8988T (cell line): ENCODE data around the gene THEM5.
"Not testable (repeated sequence)": the region's sequence is repeated elsewhere in the genome, so short reads cannot be mapped to it uniquely, and the experiment has no call there.

Experiments
- DNase-seq: peaks from one replicate; pipeline ENCODE4 v3.0.0; 2011

Gene THEM5, protein sequence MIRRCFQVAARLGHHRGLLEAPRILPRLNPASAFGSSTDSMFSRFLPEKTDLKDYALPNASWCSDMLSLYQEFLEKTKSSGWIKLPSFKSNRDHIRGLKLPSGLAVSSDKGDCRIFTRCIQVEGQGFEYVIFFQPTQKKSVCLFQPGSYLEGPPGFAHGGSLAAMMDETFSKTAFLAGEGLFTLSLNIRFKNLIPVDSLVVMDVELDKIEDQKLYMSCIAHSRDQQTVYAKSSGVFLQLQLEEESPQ

DNA sequence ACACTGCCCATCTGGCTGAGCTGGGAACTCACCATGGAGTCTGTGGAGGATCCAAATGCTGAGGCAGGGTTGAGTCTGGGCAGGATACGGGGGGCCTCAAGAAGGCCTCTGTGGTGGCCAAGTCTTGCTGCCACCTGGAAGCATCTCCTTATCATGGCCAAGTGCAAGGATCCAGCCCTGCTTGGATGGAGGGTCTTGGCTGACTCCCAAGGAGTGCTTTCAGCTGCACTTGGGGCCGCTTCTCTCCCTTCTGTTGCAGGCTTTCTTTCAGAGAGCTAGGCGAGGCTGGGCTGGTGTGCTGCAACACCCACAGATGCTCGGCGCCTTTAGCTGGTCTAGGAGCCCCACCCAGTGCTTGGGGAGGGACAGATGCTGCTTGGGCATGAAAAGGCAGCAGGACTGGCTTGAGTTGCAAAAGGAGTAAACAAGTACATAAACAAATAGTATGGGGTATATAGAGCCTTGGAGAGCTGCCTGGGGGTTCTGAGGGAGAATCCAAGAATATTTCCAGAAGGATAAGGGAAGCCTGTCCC lies at the start of gene THEM5:
TSS of gene THEM5 (minus strand) at position 302 of the 533 bp plus-strand sequence. CDS start at position 155, 147 bp downstream.
- DNase-seq = no peak

GRCh38 chr1:151902858-151903257 lies 49.3 kb upstream of the THEM5 start:
- no peak for DNase-seq

GRCh38 chr1:151900804-151901203 lies 47.3 kb upstream of the THEM5 start:
- not testable (repeated sequence) for DNase-seq

DNA sequence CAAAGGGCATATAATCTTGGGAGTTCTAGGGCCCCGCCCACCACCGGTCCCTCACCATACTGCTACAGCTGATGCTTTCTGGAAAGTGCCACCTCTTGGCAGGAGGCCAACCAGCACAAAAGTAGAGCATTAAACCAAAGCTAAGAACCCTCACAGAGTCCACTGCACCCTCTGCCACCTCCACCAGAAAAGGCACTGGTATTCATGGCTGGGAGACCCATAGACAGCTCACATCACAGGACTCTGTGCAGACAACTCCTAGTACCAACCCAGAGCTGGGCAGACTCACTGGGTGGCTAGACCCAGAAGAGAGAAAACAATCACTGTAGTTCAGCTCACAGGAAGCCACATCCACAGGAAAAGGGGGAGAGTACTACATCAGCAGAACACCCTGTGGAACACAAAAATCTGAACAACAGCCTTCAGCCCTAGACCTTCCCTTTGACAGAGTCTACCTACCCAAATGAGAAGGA lies 45.0 kb upstream of the THEM5 start:
- DNase-seq = no peak

DNA sequence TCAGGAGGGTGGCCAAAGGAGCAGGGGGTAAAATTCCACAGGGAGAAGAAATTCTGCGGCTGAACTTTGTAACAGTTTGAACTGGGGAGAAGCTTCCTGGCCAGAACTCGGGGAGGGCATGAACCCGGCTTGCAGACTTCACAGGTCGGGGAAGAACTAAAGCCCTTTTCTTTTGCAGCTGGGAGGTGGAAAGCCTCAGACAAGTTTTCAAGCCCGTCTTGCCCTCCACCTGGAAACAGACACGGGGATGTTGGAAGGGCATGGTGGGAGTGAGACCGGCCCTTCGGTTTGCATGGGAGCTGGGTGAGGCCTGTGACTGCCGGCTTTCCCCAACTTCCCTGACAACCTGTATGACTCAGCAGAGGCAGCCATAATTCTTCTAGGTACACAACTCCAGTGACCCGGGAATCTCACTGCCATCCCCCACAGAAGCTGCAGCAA lies 44.5 kb upstream of the THEM5 start:
- no peak for DNase-seq

DNA sequence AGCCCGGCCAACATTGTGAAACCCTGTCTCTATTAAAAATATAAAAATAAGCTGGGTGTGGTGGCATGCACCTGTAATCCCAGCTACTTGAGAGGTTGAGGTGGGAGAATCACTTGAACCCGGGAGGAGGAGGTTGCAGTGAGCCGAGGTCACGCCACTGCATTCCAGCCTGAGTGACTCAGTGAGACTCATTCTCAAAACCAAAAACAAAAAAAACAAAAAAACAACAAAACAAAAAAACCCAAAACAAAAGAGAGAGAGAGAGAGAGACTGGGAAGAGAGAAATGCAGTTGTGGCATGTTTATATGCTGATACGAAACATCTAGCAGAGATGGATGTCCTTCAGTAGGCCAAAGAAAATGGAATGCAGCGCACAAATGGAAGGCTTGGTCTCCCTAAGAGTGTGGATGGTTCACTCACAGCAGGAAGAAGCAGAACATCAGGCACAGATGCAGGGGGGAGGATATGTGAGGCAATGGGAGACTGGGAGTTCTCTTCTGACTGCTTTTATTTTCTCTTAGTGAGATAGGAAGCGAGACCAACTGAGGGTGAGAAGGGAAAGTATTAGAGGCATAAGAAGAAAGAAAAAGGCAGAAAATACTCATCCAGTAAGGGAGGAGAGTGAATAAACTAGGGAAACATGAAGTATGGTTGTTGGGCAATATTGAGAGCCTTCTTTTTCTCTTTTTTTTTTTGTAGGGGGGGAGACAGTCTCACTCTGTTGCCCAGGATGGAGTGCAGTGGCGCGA lies 39.8 kb upstream of the THEM5 start:
- DNase-seq = no peak

DNA sequence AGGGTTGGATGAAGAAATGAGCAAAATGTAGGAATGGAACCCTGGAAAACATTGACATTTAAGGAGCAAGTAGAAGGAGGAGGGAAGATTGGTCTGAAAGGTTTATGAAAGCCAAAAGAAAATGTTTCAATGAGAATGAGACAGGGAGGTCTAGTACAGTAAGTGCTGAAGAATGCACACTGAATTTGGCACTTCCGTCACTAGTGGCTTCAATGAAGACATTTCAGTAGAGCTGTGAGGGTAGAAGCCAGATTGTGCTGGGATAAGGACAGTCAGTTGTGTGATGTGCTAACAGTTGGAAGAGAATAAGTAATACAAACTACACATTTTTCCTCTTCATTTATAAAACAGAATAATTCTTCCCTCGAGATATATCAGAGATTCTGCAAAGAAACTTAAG lies 38.7 kb upstream of the THEM5 start:
- DNase-seq = no peak

- no peak for DNase-seq
These were observed 38.0 kb upstream of the THEM5 start for GRCh38 chr1:151891512-151891911.

DNA sequence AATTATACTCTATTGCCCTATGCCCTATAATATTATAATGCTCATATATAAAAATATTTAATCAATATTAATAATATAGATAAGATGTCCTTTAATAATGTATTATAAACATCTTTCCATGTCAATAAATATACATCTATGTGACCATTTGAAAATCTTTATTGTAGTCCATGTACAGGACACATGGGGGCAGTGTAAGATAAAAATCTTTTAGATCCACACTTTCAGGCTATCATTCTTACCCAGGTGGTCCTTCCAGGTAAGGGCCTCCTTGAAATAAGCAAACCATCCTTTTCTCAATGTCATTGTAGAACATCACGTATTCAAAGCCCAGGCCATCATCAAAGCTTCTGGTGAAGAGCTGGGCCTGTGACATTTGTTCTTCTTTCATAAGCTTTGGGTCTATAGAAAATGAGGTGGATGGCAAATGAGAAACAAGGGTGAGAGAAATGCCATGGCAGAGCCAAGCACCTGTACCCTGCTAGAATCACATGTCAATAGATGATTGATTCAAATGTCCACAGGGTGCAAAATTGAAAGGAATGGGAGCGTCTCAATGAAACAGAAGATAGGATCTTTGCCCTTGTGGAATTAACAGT lies 35.6 kb upstream of the THEM5 start:
- no peak for DNase-seq

DNA sequence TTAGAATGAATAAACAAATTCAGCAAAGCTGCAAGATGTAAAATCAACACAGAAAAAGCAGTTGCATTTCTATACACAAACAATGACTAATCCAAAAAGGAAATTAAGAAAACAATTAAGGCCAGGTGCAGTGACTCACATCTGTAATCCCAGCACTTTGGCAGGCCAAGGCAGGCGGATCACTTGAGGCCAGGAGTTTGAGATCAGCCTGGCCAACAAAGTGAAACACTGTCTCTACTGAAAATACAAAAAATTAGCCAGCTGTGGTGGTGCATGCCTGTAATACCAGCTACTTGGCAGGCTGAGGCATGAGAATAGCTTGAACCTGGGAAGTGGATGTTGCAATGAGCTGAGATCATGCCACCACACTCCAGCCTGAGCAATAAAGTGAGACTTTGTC lies 33.5 kb upstream of the THEM5 start:
- no peak for DNase-seq

DNA sequence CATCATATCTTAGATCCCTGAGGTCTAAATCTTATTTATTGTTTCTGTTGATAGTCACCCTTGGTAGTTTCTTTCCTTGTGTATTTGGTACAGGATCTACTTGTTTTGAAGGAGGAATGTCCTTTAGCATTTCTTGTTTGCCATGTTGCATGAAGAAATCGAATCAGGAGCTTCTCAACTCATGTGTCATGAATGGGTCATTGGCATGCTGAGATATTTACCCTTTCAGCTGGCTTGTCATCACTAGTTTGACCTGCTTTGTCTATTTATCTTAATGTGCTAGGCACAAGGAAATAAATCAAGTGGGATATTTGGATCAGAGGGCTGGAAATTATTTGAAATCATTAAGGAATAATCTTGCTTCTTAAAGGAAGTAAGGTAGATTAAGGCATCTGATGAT lies 32.0 kb upstream of the THEM5 start:
- no peak for DNase-seq

- DNase-seq = not testable (repeated sequence)
These were observed 31.4 kb upstream of the THEM5 start for GRCh38 chr1:151884879-151885278.

DNA sequence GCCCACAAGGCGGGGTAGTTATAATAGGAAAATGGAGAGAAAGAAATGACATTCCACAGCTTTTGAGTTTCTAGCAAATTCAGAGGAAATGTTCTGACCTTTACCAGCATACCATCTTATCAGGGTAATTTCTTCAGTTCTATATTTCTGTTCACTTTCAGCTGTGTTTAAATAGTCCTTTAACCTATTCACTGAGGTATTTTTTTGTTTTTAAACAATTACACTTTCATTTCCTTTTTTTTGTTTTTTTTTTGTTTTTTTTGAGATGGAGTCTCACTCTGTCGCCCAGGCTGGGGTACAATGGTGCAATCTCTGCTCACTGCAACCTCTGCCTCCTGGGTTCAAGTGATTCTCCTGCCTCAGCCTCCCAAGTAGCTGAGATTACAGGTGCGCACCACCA lies 30.9 kb upstream of the THEM5 start:
- not testable (repeated sequence) for DNase-seq

DNA sequence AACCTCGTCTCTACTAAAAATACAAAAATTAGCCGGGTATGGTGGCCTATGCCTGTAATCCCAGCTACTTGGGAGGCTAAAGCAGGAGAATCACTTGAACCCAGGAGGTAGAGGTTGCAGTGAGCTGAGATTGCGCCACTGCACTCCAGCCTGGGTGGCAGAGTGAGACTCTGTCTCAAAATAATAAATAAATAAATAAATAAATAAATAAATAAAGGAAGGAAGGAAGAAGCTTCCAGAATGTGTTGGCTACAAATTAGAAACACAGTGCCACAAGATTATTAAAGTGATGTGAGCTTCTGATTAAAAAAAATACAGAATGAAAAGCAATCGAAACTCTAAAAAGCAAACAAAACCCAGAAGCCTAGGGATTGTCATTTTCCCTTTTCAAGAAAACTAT lies 30.4 kb upstream of the THEM5 start:
- not testable (repeated sequence) for DNase-seq

GRCh38 chr1:151882918-151883317 lies 29.4 kb upstream of the THEM5 start:
- not testable (repeated sequence) for DNase-seq

GRCh38 chr1:151882466-151882865 lies 29.0 kb upstream of the THEM5 start:
- no peak for DNase-seq

GRCh38 chr1:151881479-151881878 lies 28.0 kb upstream of the THEM5 start:
- no peak for DNase-seq

GRCh38 chr1:151875419-151876097 lies 22.0 kb upstream of the THEM5 start:
- no peak for DNase-seq

DNA sequence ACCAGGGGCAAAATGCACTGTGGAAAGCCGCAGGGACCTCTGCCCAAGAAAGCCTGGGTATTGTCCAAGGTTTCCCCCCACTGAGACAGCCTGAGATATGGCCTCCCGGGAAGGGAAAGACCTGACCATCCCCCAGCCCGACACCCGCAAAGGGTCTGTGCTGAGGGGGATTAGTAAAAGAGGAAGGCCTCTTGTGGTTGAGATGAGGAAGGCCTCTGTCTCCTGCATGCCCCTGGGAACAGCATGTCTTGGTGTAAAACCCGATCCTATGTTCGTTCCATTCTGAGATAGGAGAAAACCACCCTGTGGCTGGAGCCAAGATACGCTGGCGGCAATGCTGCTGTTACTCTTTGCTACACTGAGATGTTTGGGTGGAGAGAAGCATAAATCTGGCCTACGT lies 19.3 kb upstream of the THEM5 start:
- not testable (repeated sequence) for DNase-seq

DNA sequence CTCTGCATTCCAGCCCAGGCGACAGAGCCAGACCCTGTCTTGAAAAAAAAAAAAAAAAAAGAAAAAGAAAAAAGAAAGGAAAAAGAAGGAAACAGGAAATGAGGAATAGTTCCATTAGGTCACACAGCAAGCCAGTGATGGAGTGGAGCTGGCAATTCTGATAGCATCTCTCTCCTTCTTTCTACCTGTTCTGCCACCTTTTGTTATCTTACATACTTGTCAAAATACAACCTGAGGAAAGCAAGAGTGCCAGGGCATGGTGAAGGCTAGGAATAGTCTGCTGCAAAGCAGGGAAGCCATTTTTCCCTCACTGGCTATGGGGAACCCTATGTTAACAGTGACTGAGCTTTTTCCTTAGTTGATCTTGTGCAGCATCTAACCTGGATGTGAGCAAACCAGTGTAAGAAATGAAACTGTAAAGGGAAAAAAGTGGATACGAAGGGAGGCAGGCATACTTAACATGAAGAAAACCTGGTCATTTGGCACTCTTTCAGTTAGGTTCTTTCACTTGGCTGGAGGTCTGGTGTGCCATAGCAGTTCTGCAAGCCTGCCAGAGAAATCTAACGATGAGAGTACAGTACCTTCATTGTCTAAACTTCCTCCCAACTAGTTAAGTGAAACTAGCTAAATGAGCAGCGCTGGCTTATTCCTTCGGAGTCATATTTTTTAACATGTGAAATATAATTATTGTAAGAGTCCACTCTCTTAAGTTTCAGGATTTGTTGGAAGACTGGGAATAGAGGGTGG lies 17.9 kb upstream of the THEM5 start:
- DNase-seq = no peak

- no peak for DNase-seq
These were observed 15.0 kb upstream of the THEM5 start for GRCh38 chr1:151868486-151868885.

- no peak for DNase-seq
These were observed 14.4 kb upstream of the THEM5 start for GRCh38 chr1:151867765-151868411.
